Measurements from ENCODE around the gene CRYGC. TPM values are rescaled to one million over a fixed set of nuclear protein-coding genes. Genes with fewer than 3 reads are reported as not detected.

Gene CRYGC
- total and polyA plus RNA-seq, 2 experiments from 2014 or later = not detected

- TF ChIP-seq POLR2AphosphoS5 (IDR thresholded peaks at IDR 0.05; ENCODE audit: low read depth) (no peak), ZNF331 (CRISPR knock-in tag; IDR thresholded peaks at IDR 0.05; ENCODE audit: low read depth) (no peak), NANOG (IDR thresholded peaks at IDR 0.05; ENCODE audit: borderline replicate concordance) (no peak), ZNF114 (CRISPR knock-in tag; IDR thresholded peaks at IDR 0.05) (no peak), ETS1 (IDR thresholded peaks at IDR 0.05) (no peak), STAT1 (IDR thresholded peaks at IDR 0.05; ENCODE audit: unreplicated experiment) (no peak), EZH2phosphoT487 (IDR thresholded peaks at IDR 0.05; ENCODE audit: unreplicated experiment) (no peak)
Measured at GRCh38 chr2:208174144-208174543, 44.5 kb upstream of the CRYGC start (continued).

GRCh38 chr2:208172125-208172524, 42.5 kb upstream of the CRYGC start:
- H3K4me2 ChIP-seq = no peak overlapping the region
- no peak for ATAC-seq
- H3K36me3 Mint-ChIP-seq (ENCODE audit: low read depth) = no peaks in the 10 kb centered on the region
- H3K27me3 ChIP-seq (ENCODE audit: insufficient read depth) = no peaks in the 10 kb centered on the region
- H3K4me1 Mint-ChIP-seq = peaks cover 7% of the 10 kb centered on the region
- H3K36me3 ChIP-seq (ENCODE audit: insufficient read depth) = no peaks in the 10 kb centered on the region
- H3K4me3 ChIP-seq = no peak overlapping the region
- no peaks in the 10 kb centered on the region for H3K79me2 ChIP-seq (replicated peaks; ENCODE audit: insufficient read depth)
- DNase-seq (ENCODE audit: low spot score) = no peak
- no peaks in the 10 kb centered on the region for H3F3A ChIP-seq (replicated peaks; ENCODE audit: low read depth)
- H3K27ac ChIP-seq (ENCODE audit: low read depth) = no peak overlapping the region
- no peaks in the 10 kb centered on the region for H3K9me2 ChIP-seq (ENCODE audit: insufficient read depth)
- H3K9me3 Mint-ChIP-seq = no peaks in the 10 kb centered on the region
- no peak overlapping the region for H3K27ac Mint-ChIP-seq
- no peak overlapping the region for H3K4me3 Mint-ChIP-seq
- H4K20me1 ChIP-seq (replicated peaks; ENCODE audit: insufficient read depth) = no peaks in the 10 kb centered on the region
- peaks cover 3% of the 10 kb centered on the region; the same call in 1 of the 2 replicates for H3K4me1 ChIP-seq (ENCODE audit: insufficient read depth)
- H3K27me3 Mint-ChIP-seq (ENCODE audit: insufficient read depth, low read depth, poor library complexity) = peaks cover under 1% of the 10 kb centered on the region
- H2AFZ ChIP-seq = no peak overlapping the region
- TF ChIP-seq ZNF462 (CRISPR knock-in tag; IDR thresholded peaks at IDR 0.05) = no peak
- TF ChIP-seq ETS1 (IDR thresholded peaks at IDR 0.05) = no peak
- no peak for TF ChIP-seq ZNF114 (CRISPR knock-in tag; IDR thresholded peaks at IDR 0.05)
- no peak for TF ChIP-seq POLR2AphosphoS5 (IDR thresholded peaks at IDR 0.05; ENCODE audit: low read depth)
- no peak for TF ChIP-seq EZH2 (IDR thresholded peaks at IDR 0.05; ENCODE audit: low read depth, unreplicated experiment)
- TF ChIP-seq STAT1 (IDR thresholded peaks at IDR 0.05; ENCODE audit: unreplicated experiment) = no peak
- TF ChIP-seq JUNB (IDR thresholded peaks at IDR 0.05; ENCODE audit: unreplicated experiment) = no peak
- no peak for TF ChIP-seq CTCF (conservative IDR thresholded peaks at IDR 0.05; ENCODE audit: low read depth in 2 of 2)
- TF ChIP-seq EZH2phosphoT487 (IDR thresholded peaks at IDR 0.05; ENCODE audit: unreplicated experiment) = no peak
